A673 (cell line): Measurements from ENCODE around the gene MEOX2. TPM values are rescaled to one million over a fixed set of nuclear protein-coding genes. Genes with fewer than 3 reads are reported as not detected.

ENCODE experiments used
- BruUV-seq: library from RNA; stranded (reverse); fragments of 400-500 nt; replicated peaks from 2 replicates; lab custom pipeline; 2021; lab: Mats Ljungman, UMichigan
- CTCF ChIA-PET: fragments of 300-600 bp; sonication (Branson Sonifier 250); formaldehyde crosslinking; loops from one replicate; lab custom pipeline; 2022; ENCODE audit warnings: antibody characterized with exemption; lab: Charles Lee
- POLR2A ChIA-PET: fragments of 300-600 bp; sonication (Branson Sonifier 250); formaldehyde crosslinking; loops from one replicate; lab custom pipeline; 2022; ENCODE audit warnings: antibody characterized with exemption; ENCODE audit not compliant: low non-redundant PET; lab: Charles Lee
- DNase-seq: peaks from one replicate; pipeline ENCODE4 v3.0.0-alpha.2; 2015; ENCODE audit warnings: low spot score
- H3K27ac ChIP-seq: fragments of 200-600 bp; sonication (generic); 2 replicates; pipeline ENCODE4 v1.5.1; 2016; ENCODE audit warnings: mixed run types, low read depth, mild to moderate bottlenecking, mixed read lengths, antibody characterized with exemption, low read length; ENCODE audit not compliant: poor library complexity, severe bottlenecking
- H3K27me3 ChIP-seq: fragments of 200-600 bp; sonication (generic); replicated peaks from 2 replicates; pipeline ENCODE4 v1.6.1; 2017; ENCODE audit warnings: mixed run types, low read depth, mild to moderate bottlenecking, mixed read lengths, antibody characterized with exemption, low read length; ENCODE audit not compliant: insufficient read depth, poor library complexity
- H3K36me3 ChIP-seq: fragments of 200-600 bp; sonication (generic); 2 replicates; pipeline ENCODE4 v1.6.1; 2016; ENCODE audit warnings: mixed run types, mild to moderate bottlenecking, mixed read lengths, antibody characterized with exemption, low read length; ENCODE audit not compliant: insufficient read depth, poor library complexity, severe bottlenecking
- H3K4me1 ChIP-seq: fragments of 200-600 bp; sonication (generic); 2 replicates; pipeline ENCODE4 v1.6.1; 2017; ENCODE audit warnings: mixed run types, mild to moderate bottlenecking, mixed read lengths, antibody characterized with exemption, low read length; ENCODE audit not compliant: insufficient read depth, poor library complexity, severe bottlenecking
- H3K4me3 ChIP-seq: fragments of 200-600 bp; sonication (generic); 2 replicates; pipeline ENCODE4 v1.5.1; 2016; ENCODE audit warnings: low read depth, mixed run types, mild to moderate bottlenecking, mixed read lengths, low read length; ENCODE audit not compliant: poor library complexity, severe bottlenecking
- H3K9me3 ChIP-seq: fragments of 200-600 bp; sonication (generic); 2 replicates; pipeline ENCODE4 v1.6.1; 2016; ENCODE audit warnings: mixed run types, low read depth, mild to moderate bottlenecking, mixed read lengths, antibody characterized with exemption, low read length; ENCODE audit not compliant: poor library complexity, severe bottlenecking
- EZH2 ChIP-seq: fragments of 200-600 bp; sonication (generic); IDR thresholded peaks from 2 replicates; pipeline ENCODE4 v1.6.1; 2017; ENCODE audit warnings: borderline replicate concordance, low read depth, mild to moderate bottlenecking, mixed read lengths, antibody characterized with exemption, low read length; ENCODE audit not compliant: poor library complexity, severe bottlenecking
- intact Hi-C: fragments of 100-400 bp; cut with micrococcal nuclease; formaldehyde crosslinking; loops from one replicate; pipeline ENCODE4 v1.10.0; 2022; ENCODE audit not compliant: unreplicated experiment
- total RNA-seq: library from RNA; stranded (reverse); gene quantifications from 2 replicates; pipeline ENCODE4 v1.2.3, GENCODE V29; 2021
- TF ChIP-seq, protein P1 (sequence below): fragments of 300-800, 200-600 bp; sonication (generic); conservative IDR thresholded peaks from 2 replicates; pipeline ENCODE4 v1.5.1; 2017; ENCODE audit warnings: low read depth, mild to moderate bottlenecking, antibody characterized with exemption, low read length, moderate library complexity, mixed read lengths

Gene MEOX2
- total RNA-seq, 1 experiment from 2014 or later = not detected

DNA sequence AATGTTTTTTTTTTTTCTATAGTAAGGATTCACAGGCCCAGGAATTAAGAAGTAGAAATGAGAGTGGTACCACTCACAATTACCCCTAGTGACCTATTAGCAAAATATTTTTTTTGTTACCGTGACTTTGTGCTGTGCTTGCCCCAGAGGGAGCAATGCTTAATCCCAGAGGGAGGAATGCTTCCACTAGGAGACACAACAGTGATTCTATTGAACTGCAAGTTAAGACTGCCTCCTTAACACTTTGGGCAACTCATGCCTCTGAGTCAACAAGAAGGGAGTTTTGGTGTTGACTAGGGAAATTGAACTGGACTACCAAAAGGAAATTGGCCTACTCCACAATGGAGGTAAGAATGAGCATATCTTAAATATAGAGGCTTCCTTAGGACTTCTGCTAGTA lies 17.2 kb upstream of the MEOX2 start:
- Histone ChIP-seq H3K27ac (no peak overlapping the region), H3K36me3 (no peaks in the 10 kb centered on the region), H3K4me1 (no peaks in the 10 kb centered on the region), H3K9me3 (no peaks in the 10 kb centered on the region), H3K4me3 (no peak overlapping the region), H3K27me3 (peaks cover 9% of the 10 kb centered on the region)
- CTCF ChIA-PET = no interaction called here
- POLR2A ChIA-PET = no interaction called here
- BruUV-seq = no TSS peak
- TF ChIP-seq EZH2 = no peak
- TF ChIP-seq, protein P1, sequence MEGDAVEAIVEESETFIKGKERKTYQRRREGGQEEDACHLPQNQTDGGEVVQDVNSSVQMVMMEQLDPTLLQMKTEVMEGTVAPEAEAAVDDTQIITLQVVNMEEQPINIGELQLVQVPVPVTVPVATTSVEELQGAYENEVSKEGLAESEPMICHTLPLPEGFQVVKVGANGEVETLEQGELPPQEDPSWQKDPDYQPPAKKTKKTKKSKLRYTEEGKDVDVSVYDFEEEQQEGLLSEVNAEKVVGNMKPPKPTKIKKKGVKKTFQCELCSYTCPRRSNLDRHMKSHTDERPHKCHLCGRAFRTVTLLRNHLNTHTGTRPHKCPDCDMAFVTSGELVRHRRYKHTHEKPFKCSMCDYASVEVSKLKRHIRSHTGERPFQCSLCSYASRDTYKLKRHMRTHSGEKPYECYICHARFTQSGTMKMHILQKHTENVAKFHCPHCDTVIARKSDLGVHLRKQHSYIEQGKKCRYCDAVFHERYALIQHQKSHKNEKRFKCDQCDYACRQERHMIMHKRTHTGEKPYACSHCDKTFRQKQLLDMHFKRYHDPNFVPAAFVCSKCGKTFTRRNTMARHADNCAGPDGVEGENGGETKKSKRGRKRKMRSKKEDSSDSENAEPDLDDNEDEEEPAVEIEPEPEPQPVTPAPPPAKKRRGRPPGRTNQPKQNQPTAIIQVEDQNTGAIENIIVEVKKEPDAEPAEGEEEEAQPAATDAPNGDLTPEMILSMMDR = no peak
- intact Hi-C loops = no loop called here
- DNase-seq = no peak

DNA sequence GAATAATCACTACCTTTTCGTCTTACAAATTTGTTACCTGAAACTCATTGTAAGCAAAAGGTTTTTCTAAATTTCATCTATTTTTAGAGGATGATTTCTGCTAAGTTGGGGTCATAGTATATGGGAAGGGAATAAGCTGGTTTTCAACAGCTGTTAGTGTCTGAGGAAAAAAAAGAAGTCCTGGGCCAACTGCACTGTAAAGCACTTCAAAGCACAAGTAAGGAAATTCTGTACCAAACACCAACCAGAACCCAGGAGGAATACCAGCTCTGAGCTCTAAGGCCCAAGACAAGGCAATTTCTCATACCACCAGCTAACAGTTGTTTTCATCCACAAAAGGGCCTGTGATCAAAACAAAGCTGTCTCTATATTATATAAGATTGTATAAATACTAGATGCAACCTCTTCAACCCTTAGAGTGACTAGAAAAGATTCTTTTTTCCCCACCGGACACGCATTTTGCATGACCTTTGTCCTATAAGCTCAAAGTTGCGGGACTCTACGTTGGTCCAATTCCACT lies 6.1 kb upstream of the MEOX2 start:
- Histone ChIP-seq H3K27me3 (peaks cover 62% of the 10 kb centered on the region), H3K27ac (no peak overlapping the region), H3K4me1 (no peaks in the 10 kb centered on the region), H3K4me3 (no peak overlapping the region), H3K36me3 (no peaks in the 10 kb centered on the region), H3K9me3 (no peaks in the 10 kb centered on the region)
- BruUV-seq = no TSS peak
- TF ChIP-seq EZH2 = no peak
- TF ChIP-seq, protein P1 = no peak
- no peak for DNase-seq
- intact Hi-C loops = no loop called here
- ChIA-PET CTCF (no interaction called here), POLR2A (no interaction called here)

DNA sequence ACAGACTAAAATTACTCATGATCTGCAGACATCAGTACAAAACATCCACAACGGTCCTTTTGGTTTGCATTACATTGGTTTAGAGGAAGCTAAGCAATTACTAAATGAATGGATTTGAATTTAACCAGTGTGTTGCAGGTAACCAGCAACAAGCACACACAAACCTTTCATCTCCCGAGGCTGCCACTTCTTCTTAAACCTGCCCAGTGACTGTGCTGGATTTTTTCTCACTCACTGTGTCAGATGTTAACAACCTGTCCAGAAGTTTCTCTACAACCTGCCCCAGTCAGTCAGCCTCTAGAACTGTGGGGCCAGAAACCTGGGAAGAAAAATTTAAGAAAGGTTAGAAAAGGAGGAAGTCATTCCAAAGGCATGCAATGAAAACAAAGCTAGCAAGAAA lies 2.4 kb upstream of the MEOX2 start:
- intact Hi-C loops = no loop called here
- H3K36me3 ChIP-seq = no peaks in the 10 kb centered on the region
- H3K4me3 ChIP-seq = no peak overlapping the region
- no peaks in the 10 kb centered on the region for H3K9me3 ChIP-seq
- CTCF ChIA-PET = no interaction called here
- no TSS peak for BruUV-seq
- TF ChIP-seq, protein P1 = no peak
- TF ChIP-seq EZH2 = peak; percentile 30
- POLR2A ChIA-PET = no interaction called here
- no peak for DNase-seq
- peaks cover 96% of the 10 kb centered on the region for H3K27me3 ChIP-seq
- peaks cover 6% of the 10 kb centered on the region for H3K4me1 ChIP-seq
- no peak overlapping the region for H3K27ac ChIP-seq
